GM20000 (cell line): ENCODE results near the gene LILRA5.

Experiments used
- DNase-seq: peaks from one replicate; pipeline ENCODE4 v3.0.0; 2012; ENCODE audit warnings: low spot score
- CTCF ChIP-seq: IDR thresholded peaks from 2 replicates; pipeline ENCODE4 v1.5.1; 2012; ENCODE audit warnings: mild to moderate bottlenecking, control low read depth; ENCODE audit errors: extremely low read depth, missing control alignments

Gene LILRA5

GRCh38 chr19:54319892-54320670 lies 7.1 kb upstream of the LILRA5 start:
- DNase-seq: no peak
- no peak for TF ChIP-seq CTCF

- no peak for TF ChIP-seq CTCF
Observed at GRCh38 chr19:54319049-54319448, 6.1 kb upstream of the LILRA5 start.

GRCh38 chr19:54317965-54318240 lies 4.9 kb upstream of the LILRA5 start:
- no peak for DNase-seq
- no peak for TF ChIP-seq CTCF

More at GRCh38 chr19:54319049-54319448, 6.1 kb upstream of the LILRA5 start:
- DNase-seq: no peak

GRCh38 chr19:54317108-54317964 lies 4.4 kb upstream of the LILRA5 start:
- no peak for TF ChIP-seq CTCF
- no peak for DNase-seq

GRCh38 chr19:54316746-54317107 lies 3.8 kb upstream of the LILRA5 start:
- no peak for DNase-seq
- TF ChIP-seq CTCF: no peak

GRCh38 chr19:54315956-54316355 lies 3.0 kb upstream of the LILRA5 start:
- DNase-seq: no peak
- TF ChIP-seq CTCF: no peak

GRCh38 chr19:54312011-54312410 lies 955 bp downstream of the LILRA5 start:
- no peak for TF ChIP-seq CTCF
- no peak for DNase-seq
